Ascending aorta (tissue), 2 donors: ENCODE measurements around the gene TMEM132C. TPM values are rescaled to one million over a fixed set of nuclear protein-coding genes. Genes with fewer than 3 reads are reported as not detected.

Experiments
- DNase-seq, 2 donors: peaks; one replicate each; pipeline ENCODE4 v3.0.0-alpha.2; 2019; ENCODE audit warnings: low spot score in 2 of 2
- H3K27ac ChIP-seq, 2 donors: fragments of 200-600 bp; sonication (generic); one replicate each; pipeline ENCODE4 v1.5.1; 2016 to 2017; ENCODE audit warnings: mild to moderate bottlenecking in 1 of 2
- H3K27me3 ChIP-seq: fragments of 200-600 bp; sonication (generic); one replicate; pipeline ENCODE4 v1.5.1; 2017
- H3K36me3 ChIP-seq, 2 donors: fragments of 200-600 bp; sonication (generic); one replicate each; pipeline ENCODE4 v1.5.1; 2016
- H3K4me1 ChIP-seq, 2 donors: fragments of 200-600 bp; sonication (generic); one replicate each; pipeline ENCODE4 v1.5.1; 2016 to 2017; ENCODE audit warnings: mild to moderate bottlenecking in 1 of 2
- H3K4me3 ChIP-seq, 2 donors: fragments of 200-600 bp; sonication (generic); one replicate each; pipeline ENCODE4 v1.5.1; 2016 to 2017; ENCODE audit warnings: mild to moderate bottlenecking in 1 of 2
- H3K9me3 ChIP-seq, 2 donors: fragments of 200-600 bp; sonication (generic); one replicate each; pipeline ENCODE4 v1.5.1; 2016
- intact Hi-C: fragments of 100-400 bp; cut with DNase I; formaldehyde crosslinking; loops from one replicate; pipeline ENCODE4 v1.15.1; 2023
- total RNA-seq: library from RNA; depleted of rRNA; stranded (reverse); fragments of >200 nt; gene quantifications from one replicate; pipeline ENCODE4 v1.1.0, GENCODE V29; 2016
- TF ChIP-seq, protein P1 (sequence below), 3 experiments: fragments of 200-600 bp in 2 of 3; fragments of 450-650 bp in 1 of 3; sonication (generic) in 2 of 3; IDR thresholded peaks; one replicate each; pipeline ENCODE4 v1.5.1; 2016 to 2019; ENCODE audit warnings: antibody characterized with exemption in 3 of 3, mild to moderate bottlenecking in 1 of 3, moderate library complexity in 1 of 3

Gene TMEM132C
- total RNA-seq = 0.96 TPM

DNA sequence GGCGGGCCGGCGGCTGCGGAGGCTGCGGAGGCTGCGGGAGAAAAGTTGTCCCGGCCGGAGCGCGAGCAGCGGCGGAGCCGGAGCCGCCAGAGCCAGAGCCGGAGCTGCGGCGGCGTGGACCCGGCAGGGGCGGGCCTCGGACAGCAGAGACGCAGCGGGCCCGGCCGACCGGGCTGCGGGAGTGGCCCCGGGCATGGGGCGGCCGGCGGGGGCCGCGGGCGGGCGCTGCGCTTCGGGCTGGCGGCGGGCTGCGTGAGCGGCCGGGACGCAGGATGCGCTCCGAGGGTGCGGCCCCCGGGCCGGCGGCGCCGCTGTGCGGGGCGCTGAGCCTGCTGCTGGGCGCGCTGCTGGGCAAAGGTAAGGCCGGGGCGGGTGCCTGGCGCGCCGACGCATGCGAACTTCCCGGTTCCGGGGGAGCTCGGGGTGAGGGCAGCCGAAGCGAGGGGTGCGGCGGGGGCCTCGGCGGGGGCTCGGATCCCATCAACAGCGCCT, at the start of gene TMEM132C:
TMEM132C (plus strand) TSS at position 40 of the 492 bp plus-strand sequence; CDS start at position 273, 233 bp downstream.
- intact Hi-C loops = no loop called here
- DNase-seq = no peak
- peak within 1 kb of the TSS; percentile 17 to 38 for H3K4me3 ChIP-seq
- no peaks in the 10 kb centered on the region for H3K9me3 ChIP-seq
- TF ChIP-seq, protein P1, sequence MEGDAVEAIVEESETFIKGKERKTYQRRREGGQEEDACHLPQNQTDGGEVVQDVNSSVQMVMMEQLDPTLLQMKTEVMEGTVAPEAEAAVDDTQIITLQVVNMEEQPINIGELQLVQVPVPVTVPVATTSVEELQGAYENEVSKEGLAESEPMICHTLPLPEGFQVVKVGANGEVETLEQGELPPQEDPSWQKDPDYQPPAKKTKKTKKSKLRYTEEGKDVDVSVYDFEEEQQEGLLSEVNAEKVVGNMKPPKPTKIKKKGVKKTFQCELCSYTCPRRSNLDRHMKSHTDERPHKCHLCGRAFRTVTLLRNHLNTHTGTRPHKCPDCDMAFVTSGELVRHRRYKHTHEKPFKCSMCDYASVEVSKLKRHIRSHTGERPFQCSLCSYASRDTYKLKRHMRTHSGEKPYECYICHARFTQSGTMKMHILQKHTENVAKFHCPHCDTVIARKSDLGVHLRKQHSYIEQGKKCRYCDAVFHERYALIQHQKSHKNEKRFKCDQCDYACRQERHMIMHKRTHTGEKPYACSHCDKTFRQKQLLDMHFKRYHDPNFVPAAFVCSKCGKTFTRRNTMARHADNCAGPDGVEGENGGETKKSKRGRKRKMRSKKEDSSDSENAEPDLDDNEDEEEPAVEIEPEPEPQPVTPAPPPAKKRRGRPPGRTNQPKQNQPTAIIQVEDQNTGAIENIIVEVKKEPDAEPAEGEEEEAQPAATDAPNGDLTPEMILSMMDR (IDR thresholded peaks at IDR 0.05) = no peak
- no peaks in the 10 kb centered on the region for H3K27me3 ChIP-seq
- no peak within 1 kb of the TSS for H3K27ac ChIP-seq
- H3K36me3 ChIP-seq = no peaks in the 10 kb centered on the region
- H3K4me1 ChIP-seq = no peaks in the 10 kb centered on the region

DNA sequence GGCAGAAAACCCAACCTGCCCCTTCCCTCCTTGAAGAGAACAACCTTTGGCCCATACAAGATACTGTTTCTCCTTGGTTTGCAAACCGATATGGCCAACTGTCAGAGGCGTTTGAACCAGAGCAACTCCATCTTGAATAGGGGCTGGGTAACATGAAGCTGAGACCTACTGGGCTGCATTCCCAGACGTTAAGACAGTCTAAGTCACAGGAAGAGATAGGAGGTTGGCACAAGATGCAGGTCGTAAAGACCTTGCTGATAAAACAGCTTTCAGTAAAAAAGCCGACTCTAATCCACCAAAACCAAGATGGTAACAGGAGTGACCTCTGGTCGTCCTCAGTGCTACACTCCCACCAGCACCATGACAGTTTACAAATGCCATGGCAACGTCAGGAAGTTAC, 42.7 kb upstream of the TMEM132C start:
- H3K9me3 ChIP-seq = no peaks in the 10 kb centered on the region
- no peaks in the 10 kb centered on the region for H3K27me3 ChIP-seq
- H3K4me1 ChIP-seq = no peaks in the 10 kb centered on the region
- no peak overlapping the region for H3K27ac ChIP-seq
- no peak for DNase-seq
- H3K36me3 ChIP-seq = no peaks in the 10 kb centered on the region
- no peak overlapping the region for H3K4me3 ChIP-seq
- intact Hi-C loops = no loop called here
- TF ChIP-seq, protein P1 (IDR thresholded peaks at IDR 0.05) = no peak

DNA sequence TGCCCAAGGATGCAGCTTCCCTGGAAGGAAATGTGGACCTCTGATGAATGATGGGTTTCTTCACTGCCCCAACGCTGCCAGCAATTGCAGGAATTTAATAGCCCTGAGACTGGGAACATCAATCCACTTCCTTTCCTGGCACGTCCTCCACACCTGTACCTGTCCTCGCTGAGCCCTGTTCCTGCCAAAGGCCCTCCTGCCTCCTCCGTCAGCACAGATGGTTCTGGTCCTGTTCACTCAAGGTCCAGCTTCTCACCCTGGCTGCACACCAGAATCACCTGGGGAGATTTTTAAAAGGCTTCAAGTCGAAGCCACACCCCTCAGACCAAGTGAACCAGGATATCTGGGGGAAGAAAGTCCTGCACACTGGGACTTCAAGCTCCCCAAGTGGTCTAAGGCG, 38.4 kb upstream of the TMEM132C start:
- intact Hi-C loops = no loop called here
- DNase-seq = no peak
- Histone ChIP-seq H3K36me3 (no peaks in the 10 kb centered on the region), H3K9me3 (no peaks in the 10 kb centered on the region), H3K4me3 (no peak overlapping the region), H3K27me3 (no peaks in the 10 kb centered on the region), H3K4me1 (no peaks in the 10 kb centered on the region), H3K27ac (no peak overlapping the region)
- TF ChIP-seq, protein P1 (IDR thresholded peaks at IDR 0.05) = no peak

DNA sequence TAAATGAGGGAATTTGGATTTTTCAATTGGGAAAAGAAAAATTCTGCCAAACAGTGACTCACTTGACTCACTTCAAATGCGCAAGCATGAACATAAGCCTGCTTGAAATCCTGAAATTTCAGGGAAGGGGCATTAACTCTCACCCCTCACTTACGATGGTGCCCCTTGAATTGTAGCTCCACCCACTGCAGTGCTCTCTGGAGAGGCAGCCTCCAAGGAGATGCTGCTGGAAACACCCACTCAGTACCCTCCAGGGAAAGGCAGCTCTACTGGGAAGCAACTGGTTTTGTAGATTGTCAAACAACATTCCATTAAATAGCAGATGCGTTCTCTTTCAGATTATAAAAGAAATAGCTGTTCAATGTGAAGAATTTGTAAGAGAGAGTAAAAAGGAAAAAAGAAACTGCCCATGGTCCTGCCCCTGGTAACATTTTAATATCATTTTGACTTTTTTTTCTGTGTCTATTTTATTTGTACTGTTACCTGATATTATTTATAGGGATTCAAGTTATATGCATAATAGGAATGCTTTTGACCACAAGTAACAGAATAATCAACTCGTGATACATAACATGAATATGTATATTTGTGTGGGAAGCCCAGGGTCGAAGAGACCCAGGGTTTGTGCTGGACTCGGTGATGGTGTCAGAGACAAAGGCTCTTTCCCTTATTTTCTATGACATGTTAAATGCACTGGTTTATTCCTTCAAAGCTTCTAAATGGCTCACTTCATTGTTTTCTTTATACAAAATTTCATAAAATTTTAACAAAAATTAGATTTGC, 31.1 kb upstream of the TMEM132C start:
- intact Hi-C loops = no loop called here
- H3K27me3 ChIP-seq = no peaks in the 10 kb centered on the region
- TF ChIP-seq, protein P1 (IDR thresholded peaks at IDR 0.05) = no peak
- no peaks in the 10 kb centered on the region for H3K36me3 ChIP-seq
- DNase-seq = no peak
- H3K27ac ChIP-seq = no peak overlapping the region
- no peaks in the 10 kb centered on the region for H3K4me1 ChIP-seq
- H3K9me3 ChIP-seq = no peaks in the 10 kb centered on the region
- no peak overlapping the region for H3K4me3 ChIP-seq

DNA sequence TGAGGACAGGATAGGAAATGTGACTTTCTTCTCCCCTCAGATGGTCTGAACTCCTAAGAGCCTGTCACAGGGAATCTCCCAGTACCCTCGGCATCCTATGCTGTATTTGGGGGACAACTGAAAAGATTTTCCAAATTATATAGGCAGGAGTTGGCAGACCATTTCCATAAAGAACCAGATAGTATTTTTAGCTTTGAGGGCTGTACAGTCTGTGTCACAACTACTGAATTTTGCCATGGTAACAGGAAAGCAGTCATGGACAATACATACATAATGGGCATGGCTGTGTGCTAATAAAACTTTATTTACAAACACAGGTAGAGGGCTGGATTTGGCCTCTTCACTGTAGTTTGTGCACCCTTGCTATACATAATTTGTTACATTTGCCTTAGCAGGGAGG, 30.4 kb upstream of the TMEM132C start:
- no peak overlapping the region for H3K4me3 ChIP-seq
- no peak overlapping the region for H3K27ac ChIP-seq
- no peaks in the 10 kb centered on the region for H3K36me3 ChIP-seq
- no peak for DNase-seq
- H3K9me3 ChIP-seq = no peaks in the 10 kb centered on the region
- intact Hi-C loops = no loop called here
- no peaks in the 10 kb centered on the region for H3K27me3 ChIP-seq
- TF ChIP-seq, protein P1 (IDR thresholded peaks at IDR 0.05) = no peak
- H3K4me1 ChIP-seq = no peaks in the 10 kb centered on the region
